ENCODE data around the gene FAH.

FAH gene

GRCh38 chr15:80174017-80174746, 21.4 kb downstream of the FAH start:
- no peak for DNase-seq

DNA sequence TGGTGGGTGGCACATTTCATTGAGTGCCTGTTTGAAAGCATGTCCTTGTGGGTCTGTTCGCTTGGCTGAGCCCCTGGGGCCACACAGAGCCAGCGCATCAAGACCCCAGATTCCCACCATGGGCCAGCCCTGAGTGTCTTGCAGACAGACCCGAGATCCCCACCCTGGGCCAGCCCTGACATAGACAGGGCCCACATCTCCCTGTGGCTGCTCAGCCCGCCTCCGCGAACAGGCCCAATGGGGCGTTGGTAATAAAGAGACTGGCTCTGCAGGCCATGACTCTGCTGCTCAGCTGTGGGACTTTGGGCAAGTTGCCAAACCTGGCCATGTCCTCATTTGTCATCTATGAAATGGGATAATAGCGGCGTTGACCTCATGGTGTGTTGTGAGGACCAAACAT, 22.6 kb downstream of the FAH start:
- no peak for DNase-seq

GRCh38 chr15:80176443-80176842, 23.6 kb downstream of the FAH start:
- DNase-seq = no peak

DNA sequence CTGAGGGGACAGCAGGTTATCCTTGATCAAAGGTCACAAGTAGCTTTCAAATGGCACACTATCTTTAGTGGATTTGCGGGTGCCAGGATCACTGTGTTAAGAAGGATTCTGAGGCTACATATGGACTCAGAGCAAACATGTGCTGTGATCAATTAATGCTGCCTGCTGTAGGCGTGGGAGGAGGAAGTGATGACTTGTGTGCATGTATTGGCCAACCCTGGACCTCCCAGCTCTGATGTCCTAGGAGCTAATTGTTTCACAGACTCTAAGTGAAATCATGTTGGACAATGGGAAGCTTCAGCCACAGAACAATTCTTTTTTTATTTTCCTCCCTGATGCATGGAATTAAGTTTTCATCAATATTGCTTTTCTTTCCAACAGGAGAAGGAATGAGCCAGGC, 24.4 kb downstream of the FAH start:
- DNase-seq = no peak

- DNase-seq = no peak
These were observed 26.4 kb downstream of the FAH start for GRCh38 chr15:80179025-80179759.

DNA sequence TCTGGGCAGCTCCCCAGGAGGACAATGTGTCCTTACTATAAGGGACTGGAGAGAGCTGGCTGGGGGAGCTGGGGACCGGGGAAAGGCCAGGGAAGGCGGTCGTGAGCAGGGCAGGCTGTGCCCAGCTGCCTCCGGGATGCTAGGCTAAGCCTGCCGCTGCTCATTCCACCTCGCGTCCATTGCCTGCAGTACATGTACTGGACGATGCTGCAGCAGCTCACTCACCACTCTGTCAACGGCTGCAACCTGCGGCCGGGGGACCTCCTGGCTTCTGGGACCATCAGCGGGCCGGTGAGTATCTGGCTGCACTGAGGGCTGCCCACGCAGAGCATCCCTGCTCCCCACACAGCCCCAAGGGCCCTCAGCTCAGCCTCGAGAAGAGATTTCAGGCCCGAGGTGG, 27.1 kb downstream of the FAH start:
- DNase-seq = no peak

- no peak for DNase-seq
These were observed 27.7 kb downstream of the FAH start for GRCh38 chr15:80180468-80180867.

GRCh38 chr15:80180986-80181385, 28.2 kb downstream of the FAH start:
- no peak for DNase-seq

GRCh38 chr15:80182611-80183261, 29.9 kb downstream of the FAH start:
- DNase-seq = no peak

- no peak for DNase-seq
These were observed 30.5 kb downstream of the FAH start for GRCh38 chr15:80183306-80183705.

DNA sequence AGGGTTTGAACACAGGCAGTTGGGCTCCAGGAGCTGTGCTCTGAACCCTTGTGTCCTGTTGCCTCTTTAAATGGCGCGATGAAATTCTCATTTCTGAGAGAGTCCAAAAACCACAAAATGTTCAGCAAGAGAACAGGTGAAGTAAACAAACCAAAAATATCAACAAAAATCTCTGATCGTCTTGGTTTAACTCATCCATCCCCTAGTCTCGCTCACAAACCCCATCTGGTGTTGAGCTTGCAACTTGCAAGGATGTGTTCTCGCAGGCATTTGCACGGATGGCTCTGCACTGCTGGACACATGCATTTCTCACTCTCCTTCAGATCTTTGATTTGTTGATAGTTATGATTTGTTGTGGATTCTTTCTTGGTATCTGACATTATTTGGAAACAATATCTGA, 31.1 kb downstream of the FAH start:
- DNase-seq = no peak

DNA sequence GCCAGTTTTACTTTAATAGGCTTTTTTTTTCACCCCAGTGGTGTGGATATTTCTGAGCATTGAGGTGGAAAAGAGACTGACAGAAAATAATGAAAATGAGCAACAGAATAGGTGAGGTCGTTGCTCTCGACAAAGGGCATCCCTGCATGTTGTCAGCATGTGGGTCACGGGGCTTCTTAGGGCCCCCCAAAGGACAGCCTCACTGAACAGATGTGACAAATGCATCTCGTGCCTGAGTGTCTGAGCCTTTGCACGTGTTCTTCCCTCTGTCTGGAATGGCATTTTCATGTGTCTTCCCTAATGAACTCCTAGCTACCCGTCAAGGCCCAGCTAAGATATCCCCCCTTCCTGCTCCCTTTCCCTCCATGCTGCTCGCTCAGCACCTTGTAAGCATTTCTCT, 31.8 kb downstream of the FAH start:
- DNase-seq = no peak

DNA sequence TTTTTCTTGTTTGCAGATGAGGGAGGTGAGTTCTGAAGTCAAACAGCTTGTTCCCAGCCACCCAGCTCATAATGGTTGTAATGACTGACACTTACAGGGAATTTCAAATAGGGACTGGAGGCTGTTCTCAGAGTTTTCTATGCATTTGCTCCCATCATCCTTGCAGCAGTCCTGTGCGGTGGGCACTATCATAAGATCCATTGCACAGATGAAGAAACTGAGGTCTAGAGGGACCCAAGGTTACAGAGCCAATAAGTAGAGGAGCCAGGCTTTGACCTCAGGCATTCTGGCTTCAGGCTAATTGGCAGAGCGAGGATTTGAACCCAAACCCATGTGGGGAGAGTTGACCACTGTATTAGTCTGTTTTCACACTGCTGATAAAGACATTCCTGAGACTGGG, 32.4 kb downstream of the FAH start:
- no peak for DNase-seq

GRCh38 chr15:80186066-80186465, 33.3 kb downstream of the FAH start:
- no peak for DNase-seq

DNA sequence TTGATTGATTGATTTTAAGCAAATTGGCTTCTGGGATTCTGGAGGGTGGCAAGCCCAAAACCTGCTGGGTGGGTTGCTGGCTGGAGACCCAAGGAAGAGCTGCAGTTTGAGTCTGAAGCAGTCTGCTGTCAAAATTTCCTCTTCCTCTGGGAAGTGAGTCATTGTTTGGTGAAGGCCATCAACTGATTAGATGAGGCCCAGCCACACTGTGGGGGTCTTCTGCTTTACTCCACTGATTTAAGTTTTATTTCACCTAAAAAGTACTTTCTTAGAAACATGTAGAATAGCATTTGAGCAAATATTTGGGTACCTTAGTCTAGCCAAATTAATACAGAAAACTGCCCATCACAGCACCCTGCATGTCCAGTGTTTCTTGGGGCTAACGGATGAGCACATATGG, 33.8 kb downstream of the FAH start:
- DNase-seq = no peak

DNA sequence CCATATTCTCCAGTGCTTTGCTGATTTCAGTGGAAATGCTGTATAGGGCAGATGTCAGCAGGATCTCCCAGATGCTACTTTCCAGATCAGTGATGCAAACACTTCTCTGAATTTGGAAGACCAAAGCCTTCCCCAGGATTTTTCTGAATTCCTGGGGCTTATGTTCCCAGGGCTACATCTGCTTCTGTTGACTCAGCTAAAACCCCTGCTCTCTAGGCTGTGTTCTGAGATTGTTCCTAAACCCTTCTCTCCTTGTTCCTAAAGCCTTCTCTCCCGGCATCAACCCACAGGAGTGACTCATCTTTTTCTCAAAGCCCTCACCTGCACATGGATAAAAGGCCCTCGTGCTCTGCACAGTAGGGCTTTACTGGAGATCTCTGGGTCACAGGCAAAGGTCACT, 35.5 kb downstream of the FAH start:
- DNase-seq = no peak

GRCh38 chr15:80191198-80191597, 38.4 kb downstream of the FAH start:
- no peak for DNase-seq

DNA sequence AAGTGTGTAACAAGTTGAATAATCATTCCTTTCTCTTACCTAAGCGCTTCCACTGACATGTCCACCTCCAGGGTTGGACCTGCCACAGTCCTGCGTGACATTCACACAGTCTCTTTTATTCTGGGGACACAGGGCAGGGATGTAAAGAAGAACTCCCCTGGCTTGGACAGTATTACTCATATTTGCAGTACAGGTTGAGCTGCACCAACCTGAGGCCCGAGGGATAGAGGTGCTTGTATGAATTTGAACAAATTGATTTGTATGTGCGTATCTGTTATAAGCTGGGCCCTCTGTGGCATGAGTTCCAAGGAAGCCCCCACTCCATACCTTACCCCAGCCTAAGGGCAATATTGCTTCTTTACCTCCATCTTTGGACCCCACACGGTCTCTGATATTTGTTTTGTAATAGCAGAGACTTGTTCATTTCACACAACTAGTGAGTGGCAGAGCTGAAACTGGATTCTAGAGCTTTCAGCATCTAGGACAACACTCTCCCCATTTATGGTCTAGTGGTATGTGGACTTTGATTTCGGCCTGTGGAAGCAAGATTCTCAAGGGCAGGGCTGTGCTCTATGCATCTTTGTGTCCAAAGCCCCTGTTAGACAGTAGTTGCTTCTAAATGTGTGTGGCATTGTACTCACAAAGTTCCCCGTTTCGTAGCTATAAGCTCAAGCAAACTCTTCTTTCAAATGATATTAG, 39.2 kb downstream of the FAH start:
- DNase-seq = no peak

DNA sequence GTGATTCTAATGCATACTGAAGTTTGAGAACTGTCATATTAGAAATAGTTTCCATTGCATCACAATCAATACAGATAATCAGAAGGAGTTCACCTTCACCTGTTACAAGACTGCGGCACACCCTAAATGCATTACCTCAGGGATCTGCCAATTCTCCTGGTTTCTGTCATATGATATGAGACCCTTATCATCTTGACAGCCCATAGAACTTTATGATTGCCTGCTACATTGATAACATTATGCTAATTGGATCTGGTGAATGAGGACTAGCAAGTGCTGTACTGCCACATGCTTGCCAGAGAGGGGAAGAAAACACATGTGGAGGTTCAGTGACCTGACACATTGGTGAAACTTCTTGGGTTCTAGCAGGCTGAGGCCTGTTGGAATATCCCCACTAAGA, 41.4 kb downstream of the FAH start:
- DNase-seq = no peak

DNA sequence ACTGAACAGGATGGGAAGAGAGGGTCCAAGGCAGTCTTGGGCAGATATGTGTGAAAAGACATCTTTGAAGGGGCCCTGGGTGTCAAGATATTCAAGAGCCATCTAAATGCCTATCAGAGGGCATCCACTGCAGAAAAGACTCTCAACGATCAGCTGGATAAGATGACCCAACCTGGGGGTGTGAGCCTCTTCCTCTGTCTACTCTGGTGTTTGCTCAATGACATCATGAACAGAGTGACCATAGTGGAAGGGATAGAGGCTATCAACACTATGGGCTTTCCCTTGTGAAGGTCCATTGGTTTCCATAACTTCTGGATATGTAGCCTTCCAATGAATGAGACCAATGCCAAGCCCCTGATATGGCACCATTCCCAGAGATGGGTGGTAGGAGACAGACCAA, 42.1 kb downstream of the FAH start:
- no peak for DNase-seq

- DNase-seq = no peak
These were observed 46.6 kb downstream of the FAH start for GRCh38 chr15:80199366-80199765.

- DNase-seq = no peak
These were observed 47.1 kb downstream of the FAH start for GRCh38 chr15:80199869-80200268.

DNA sequence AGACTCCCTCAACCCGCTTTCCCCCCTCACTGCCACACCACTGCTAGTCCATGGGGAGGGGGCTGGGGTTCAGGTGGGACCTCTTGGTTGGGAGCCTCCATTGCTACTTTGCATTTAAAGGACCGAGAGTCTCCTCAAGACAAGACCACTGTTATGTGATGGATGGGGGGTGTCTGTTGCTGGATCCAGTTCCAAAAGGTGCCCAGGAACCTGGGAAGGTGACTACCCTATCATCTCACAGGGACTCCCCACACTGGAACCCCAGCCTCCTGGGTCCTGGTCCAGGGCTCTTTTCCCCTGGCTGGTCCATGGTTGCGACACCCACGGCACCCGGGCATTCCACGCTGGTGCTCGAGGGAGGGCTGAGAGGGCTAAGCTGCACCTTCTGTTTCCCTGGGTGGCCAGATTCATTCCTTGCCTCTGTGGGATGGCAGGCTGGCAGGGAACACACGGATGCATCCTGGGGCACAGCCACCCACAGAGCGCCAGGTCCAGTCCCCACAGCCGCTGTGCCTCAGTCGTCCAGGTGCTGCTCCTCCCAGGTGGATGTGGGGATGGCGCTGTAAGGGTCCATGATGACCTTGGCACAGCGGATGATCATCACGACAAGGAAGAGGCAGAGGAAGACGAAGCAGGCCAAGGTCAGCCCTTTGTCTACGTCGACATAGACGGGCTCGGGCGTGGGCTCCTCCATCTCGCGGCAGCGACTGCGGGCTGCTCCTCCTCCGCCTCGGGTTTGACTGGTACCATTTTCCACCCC, 48.6 kb downstream of the FAH start:
- DNase-seq = no peak

All from NCI-H187 treated with DMSO at 0.1 percent for 48 hours (cell line).